Measurements from ENCODE around the gene KBTBD4. TPM values are rescaled to one million over a fixed set of nuclear protein-coding genes. Genes with fewer than 3 reads are reported as not detected.

KBTBD4 gene
- total and polyA plus RNA-seq, 2 of the 13 experiments (the other 11 are each of a cell fraction or from before 2014, with no cell fraction given), result 8.5 to 12.8 TPM

- 0 out of 2 replicates have a peak, but pooled peaks have one; percentile 15 for TF ChIP-seq ZNF124 (CRISPR knock-in tag; IDR thresholded peaks at IDR 0.05)
- no peak for TF ChIP-seq XBP1 (CRISPR knock-in tag; IDR thresholded peaks at IDR 0.05)
- TF ChIP-seq TP53 (CRISPR knock-in tag; conservative IDR thresholded peaks at IDR 0.05), result no peak
- TF ChIP-seq, protein P1, sequence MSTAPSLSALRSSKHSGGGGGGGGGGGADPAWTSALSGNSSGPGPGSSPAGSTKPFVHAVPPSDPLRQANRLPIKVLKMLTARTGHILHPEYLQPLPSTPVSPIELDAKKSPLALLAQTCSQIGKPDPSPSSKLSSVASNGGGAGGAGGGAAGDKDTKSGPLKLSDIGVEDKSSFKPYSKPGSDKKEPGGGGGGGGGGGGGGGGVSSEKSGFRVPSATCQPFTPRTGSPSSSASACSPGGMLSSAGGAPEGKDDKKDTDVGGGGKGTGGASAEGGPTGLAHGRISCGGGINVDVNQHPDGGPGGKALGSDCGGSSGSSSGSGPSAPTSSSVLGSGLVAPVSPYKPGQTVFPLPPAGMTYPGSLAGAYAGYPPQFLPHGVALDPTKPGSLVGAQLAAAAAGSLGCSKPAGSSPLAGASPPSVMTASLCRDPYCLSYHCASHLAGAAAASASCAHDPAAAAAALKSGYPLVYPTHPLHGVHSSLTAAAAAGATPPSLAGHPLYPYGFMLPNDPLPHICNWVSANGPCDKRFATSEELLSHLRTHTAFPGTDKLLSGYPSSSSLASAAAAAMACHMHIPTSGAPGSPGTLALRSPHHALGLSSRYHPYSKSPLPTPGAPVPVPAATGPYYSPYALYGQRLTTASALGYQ (CRISPR knock-in tag; IDR thresholded peaks at IDR 0.05), result no peak
- no peak for TF ChIP-seq CENPX (CRISPR knock-in tag; IDR thresholded peaks at IDR 0.05)
- no peak for TF ChIP-seq ZHX1 (CRISPR knock-in tag; IDR thresholded peaks at IDR 0.05; ENCODE audit: low read depth)
- TF ChIP-seq, protein P2, sequence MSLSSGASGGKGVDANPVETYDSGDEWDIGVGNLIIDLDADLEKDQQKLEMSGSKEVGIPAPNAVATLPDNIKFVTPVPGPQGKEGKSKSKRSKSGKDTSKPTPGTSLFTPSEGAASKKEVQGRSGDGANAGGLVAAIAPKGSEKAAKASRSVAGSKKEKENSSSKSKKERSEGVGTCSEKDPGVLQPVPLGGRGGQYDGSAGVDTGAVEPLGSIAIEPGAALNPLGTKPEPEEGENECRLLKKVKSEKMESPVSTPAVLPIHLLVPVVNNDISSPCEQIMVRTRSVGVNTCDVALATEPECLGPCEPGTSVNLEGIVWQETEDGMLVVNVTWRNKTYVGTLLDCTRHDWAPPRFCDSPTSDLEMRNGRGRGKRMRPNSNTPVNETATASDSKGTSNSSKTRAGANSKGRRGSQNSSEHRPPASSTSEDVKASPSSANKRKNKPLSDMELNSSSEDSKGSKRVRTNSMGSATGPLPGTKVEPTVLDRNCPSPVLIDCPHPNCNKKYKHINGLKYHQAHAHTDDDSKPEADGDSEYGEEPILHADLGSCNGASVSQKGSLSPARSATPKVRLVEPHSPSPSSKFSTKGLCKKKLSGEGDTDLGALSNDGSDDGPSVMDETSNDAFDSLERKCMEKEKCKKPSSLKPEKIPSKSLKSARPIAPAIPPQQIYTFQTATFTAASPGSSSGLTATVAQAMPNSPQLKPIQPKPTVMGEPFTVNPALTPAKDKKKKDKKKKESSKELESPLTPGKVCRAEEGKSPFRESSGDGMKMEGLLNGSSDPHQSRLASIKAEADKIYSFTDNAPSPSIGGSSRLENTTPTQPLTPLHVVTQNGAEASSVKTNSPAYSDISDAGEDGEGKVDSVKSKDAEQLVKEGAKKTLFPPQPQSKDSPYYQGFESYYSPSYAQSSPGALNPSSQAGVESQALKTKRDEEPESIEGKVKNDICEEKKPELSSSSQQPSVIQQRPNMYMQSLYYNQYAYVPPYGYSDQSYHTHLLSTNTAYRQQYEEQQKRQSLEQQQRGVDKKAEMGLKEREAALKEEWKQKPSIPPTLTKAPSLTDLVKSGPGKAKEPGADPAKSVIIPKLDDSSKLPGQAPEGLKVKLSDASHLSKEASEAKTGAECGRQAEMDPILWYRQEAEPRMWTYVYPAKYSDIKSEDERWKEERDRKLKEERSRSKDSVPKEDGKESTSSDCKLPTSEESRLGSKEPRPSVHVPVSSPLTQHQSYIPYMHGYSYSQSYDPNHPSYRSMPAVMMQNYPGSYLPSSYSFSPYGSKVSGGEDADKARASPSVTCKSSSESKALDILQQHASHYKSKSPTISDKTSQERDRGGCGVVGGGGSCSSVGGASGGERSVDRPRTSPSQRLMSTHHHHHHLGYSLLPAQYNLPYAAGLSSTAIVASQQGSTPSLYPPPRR (CRISPR knock-in tag; IDR thresholded peaks at IDR 0.05; ENCODE audit: borderline replicate concordance), result no peak
- no peak for TF ChIP-seq NFE2L1 (CRISPR knock-in tag; IDR thresholded peaks at IDR 0.05; ENCODE audit: borderline replicate concordance)
- TF ChIP-seq ZNF660 (CRISPR knock-in tag; IDR thresholded peaks at IDR 0.05; ENCODE audit: borderline replicate concordance, low read depth), result no peak
- TF ChIP-seq, protein P3, sequence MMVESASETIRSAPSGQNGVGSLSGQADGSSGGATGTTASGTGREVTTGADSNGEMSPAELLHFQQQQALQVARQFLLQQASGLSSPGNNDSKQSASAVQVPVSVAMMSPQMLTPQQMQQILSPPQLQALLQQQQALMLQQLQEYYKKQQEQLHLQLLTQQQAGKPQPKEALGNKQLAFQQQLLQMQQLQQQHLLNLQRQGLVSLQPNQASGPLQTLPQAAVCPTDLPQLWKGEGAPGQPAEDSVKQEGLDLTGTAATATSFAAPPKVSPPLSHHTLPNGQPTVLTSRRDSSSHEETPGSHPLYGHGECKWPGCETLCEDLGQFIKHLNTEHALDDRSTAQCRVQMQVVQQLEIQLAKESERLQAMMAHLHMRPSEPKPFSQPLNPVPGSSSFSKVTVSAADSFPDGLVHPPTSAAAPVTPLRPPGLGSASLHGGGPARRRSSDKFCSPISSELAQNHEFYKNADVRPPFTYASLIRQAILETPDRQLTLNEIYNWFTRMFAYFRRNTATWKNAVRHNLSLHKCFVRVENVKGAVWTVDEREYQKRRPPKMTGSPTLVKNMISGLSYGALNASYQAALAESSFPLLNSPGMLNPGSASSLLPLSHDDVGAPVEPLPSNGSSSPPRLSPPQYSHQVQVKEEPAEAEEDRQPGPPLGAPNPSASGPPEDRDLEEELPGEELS (CRISPR knock-in tag; IDR thresholded peaks at IDR 0.05), result peak; percentile 20; the same call in 1 of the 2 replicates
- TF ChIP-seq, protein P4, sequence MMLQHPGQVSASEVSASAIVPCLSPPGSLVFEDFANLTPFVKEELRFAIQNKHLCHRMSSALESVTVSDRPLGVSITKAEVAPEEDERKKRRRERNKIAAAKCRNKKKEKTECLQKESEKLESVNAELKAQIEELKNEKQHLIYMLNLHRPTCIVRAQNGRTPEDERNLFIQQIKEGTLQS (CRISPR knock-in tag; IDR thresholded peaks at IDR 0.05), result 0 out of 2 replicates have a peak, but pooled peaks have one; percentile 10
- TF ChIP-seq, protein P5, sequence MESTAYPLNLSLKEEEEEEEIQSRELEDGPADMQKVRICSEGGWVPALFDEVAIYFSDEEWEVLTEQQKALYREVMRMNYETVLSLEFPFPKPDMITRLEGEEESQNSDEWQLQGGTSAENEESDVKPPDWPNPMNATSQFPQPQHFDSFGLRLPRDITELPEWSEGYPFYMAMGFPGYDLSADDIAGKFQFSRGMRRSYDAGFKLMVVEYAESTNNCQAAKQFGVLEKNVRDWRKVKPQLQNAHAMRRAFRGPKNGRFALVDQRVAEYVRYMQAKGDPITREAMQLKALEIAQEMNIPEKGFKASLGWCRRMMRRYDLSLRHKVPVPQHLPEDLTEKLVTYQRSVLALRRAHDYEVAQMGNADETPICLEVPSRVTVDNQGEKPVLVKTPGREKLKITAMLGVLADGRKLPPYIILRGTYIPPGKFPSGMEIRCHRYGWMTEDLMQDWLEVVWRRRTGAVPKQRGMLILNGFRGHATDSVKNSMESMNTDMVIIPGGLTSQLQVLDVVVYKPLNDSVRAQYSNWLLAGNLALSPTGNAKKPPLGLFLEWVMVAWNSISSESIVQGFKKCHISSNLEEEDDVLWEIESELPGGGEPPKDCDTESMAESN (CRISPR knock-in tag; conservative IDR thresholded peaks at IDR 0.05), result peak; percentile 48
- no peak for TF ChIP-seq ZNF343 (CRISPR knock-in tag; IDR thresholded peaks at IDR 0.05)
Observed at GRCh38 chr11:47565340-47566148, 13.2 kb downstream of the KBTBD4 start, which contains the start of gene PTPMT1 (continued).
